Posterior vena cava (tissue), 2 donors: ENCODE measurements around the gene EHD4. TPM values are rescaled to one million over a fixed set of nuclear protein-coding genes. Genes with fewer than 3 reads are reported as not detected.

Experiments
- DNase-seq: peaks from one replicate; pipeline ENCODE4 v3.0.0-alpha.2; 2020; ENCODE audit warnings: low spot score
- intact Hi-C, 2 donors: fragments of 100-400 bp; cut with DNase I; formaldehyde crosslinking; loops; one replicate each; pipeline versions ENCODE4 v1.14.1 to v1.14.2; 2022 to 2023
- total RNA-seq, 2 donors: library from RNA; stranded (reverse); fragmentation: NEBNext Ultra II Directional; extraction: Animal tissue kit (Norgen Biotek cat#: 25700); gene quantifications; one replicate each; pipeline ENCODE4 v1.2.1, GENCODE V29; 2021
- donor health status: DM: yes; HTN: yes; CAD: no.
- donor health status: DM: yes; HTN: yes; CAD: no.

EHD4 gene
- total RNA-seq, 2 donors from 2014 or later: 21.3 to 22.5 TPM

- intact Hi-C loops: no loop called here
- peak; percentile 41 for DNase-seq
These were observed 12.3 kb upstream of the EHD4 start for GRCh38 chr15:41984622-41985021.

DNA sequence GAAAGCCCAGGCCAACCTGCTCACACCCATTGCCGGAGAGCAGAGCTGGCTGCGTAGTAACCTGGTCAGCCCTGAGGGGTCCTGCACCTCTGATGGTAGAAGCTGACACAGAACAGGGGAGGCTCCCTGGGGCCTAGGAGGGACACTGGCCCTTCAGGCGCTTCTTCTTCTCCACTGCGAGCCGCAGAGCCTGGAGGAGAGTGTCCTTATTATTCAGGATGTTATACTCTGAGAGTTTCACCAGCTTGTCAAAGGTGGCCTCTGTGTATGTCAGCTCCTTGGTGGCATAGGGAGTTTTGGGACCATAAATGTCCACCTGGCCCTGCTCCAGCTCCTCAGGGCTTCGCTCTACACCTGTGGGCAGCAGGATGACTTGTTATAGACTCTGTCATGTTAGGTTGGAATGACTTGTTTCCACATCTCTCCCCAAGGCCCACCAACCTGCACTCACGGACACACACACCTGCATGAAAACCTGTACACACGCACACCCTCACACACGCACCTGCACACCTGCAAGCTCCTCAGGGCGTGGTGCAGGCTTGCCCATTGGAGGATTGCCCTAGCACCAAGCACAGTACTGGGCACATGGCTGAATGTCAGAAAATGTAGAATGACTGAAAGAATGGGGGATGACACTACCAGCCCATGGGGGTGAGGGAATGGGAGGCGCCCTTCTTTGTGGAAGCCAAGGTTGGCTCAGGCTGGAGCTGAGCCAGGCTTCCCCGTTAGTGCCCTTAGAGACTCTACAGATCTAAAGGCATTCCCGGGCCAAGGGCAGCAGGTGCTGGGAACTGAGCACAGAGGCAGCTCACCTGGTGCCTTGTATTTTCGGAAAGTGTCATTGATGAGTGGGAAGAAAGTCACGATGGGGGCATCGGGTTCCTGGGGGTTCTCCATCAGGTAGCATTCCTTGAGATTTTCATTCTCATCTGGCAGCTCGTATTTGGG lies 11.5 kb upstream of the EHD4 start:
- intact Hi-C loops: loop anchor here in 1 of 2 donors (1.0 kb wide), 1 partner anchor 31 kb away; no protein-coding TSS in a partner anchor
- DNase-seq: peak; percentile 58

DNA sequence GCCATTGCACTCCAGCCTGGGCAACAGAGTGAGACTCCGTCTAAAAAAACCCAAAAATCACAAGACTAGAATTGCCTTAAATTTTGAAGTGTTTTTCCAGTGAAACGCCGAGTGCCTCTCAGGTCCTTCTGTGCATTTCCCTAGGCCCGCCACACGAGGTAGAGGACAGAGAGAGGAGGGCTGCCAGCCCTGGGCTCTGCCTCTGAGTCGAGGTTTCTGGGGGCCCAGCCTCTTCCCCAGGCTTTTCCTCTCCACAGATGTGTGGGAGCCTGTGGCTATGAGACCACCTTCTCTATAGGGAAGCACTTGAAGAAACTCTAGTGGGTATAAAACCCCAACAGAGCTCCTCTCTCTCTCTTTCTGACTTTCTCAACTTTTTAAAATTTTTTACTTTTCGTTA lies 10.9 kb upstream of the EHD4 start:
- DNase-seq: peak; percentile 50
- intact Hi-C loops: loop anchor here in 1 of 2 donors (1.0 kb wide), 1 partner anchor 32 kb away; no protein-coding TSS in a partner anchor

GRCh38 chr15:41982133-41982930 lies 10.0 kb upstream of the EHD4 start:
- intact Hi-C loops: no loop called here
- DNase-seq: peak; percentile 9

DNA sequence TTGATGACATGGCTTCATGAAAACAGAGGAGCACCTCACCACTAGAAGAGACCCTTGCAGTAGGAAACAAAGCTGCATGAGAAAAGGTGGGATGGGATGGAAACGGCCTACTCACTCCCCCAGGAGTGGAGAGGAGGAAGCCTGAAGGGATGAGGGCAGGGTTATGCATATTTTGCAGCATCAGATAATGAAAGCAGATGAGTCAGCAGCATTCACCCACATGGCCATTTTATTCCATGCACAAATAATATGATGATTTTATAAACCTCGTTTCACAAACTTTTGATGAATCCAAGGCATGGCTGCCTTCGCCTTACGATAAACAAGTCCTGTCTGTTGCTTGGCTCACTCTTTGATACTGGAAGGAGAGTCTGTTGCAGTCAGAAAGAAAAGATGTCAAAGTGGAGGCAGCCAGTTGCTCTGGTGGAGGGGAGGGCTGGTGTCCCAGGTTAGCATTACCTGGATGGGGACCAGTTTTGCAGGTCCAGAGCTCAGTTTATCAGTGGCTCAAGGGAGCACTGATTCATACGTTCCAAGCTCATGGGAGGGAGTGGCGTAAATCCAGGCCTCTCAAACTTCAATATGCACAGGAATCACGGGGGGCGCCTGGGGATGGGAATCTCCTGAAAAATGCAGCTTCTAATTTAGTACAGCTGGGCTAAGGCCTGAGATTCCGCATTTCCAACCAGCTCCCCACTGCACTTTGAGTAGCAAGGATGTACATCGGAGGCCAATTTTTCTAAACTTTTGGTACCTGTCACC lies 9.2 kb upstream of the EHD4 start:
- DNase-seq: peak; percentile 49
- intact Hi-C loops: no loop called here

- intact Hi-C loops: no loop called here
- DNase-seq: peak; percentile 58
These were observed 8.4 kb upstream of the EHD4 start for GRCh38 chr15:41980654-41981323.

- DNase-seq: peak; percentile 15
- intact Hi-C loops: no loop called here
These were observed 7.3 kb upstream of the EHD4 start for GRCh38 chr15:41979493-41980266.

DNA sequence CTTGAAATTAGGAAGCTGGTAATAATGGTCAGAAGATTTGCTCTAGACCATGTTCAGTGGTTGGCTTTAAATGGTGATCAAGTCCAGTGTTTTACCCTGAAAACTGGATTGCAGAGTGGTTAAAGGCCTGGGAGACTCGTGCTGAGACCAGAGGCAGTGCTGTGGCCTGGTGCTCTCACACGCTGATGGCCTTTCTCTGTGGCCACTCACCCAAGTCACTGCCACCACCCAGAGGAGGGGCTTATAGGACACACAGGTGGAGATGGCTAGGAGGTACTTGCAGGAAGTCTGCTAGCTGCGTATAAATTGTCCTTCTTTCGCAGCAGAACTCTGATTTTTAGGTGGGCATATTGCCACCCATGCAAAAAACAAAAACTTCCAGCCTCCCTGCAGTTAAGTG lies 6.2 kb upstream of the EHD4 start:
- intact Hi-C loops: no loop called here
- DNase-seq: peak; percentile 42

DNA sequence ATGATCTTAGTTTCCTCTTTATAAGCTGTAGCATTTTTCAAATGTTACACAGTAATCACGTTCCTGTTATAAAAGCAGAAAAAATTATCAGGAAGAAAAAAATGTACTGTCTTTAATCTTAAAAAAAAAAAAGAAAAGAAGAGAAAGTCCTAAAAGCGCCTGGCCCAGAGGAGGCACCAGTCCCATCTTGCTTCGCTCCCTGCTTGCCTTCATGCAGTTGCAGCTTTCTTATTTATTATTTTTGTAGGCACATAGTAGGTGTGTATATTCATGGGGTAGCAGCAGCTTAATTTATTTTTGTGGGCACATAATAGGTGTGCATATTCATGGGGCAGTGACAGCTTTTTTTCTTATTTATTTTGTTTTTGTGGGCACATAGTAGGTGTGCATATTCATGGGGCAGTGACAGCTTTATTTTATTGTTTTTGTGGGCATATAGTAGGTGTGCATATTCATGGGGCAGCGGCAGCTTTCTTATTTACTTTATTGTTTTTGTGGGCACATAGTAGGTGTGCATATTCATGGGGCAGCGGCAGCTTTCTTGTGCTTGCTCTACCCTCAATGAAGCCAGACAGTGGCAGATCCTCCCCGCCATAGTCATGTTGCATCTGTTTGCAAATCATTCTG lies 5.5 kb upstream of the EHD4 start:
- peak; percentile 30 for DNase-seq

DNA sequence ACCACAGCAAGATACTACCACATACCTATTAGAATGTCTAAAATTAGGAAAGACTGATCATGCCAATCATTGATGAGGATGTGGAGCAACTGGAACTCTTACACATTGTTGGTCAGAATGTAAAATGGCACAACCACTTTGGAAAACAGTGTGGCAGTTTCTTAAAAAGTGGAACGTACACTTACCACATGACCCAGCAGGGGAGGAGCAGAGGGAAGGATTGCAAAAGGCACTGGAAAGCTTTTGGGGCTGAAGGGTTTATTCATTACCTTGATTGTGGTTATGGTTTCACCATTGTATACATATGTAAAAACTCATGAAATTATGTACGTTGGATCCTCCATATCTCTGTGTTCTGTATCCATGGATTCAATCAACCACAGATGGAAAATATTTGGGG lies 3.3 kb upstream of the EHD4 start:
- intact Hi-C loops: no loop called here
- no peak for DNase-seq

More for the DNA sequence above, 5.5 kb upstream of the EHD4 start:
- intact Hi-C loops: no loop called here

DNA sequence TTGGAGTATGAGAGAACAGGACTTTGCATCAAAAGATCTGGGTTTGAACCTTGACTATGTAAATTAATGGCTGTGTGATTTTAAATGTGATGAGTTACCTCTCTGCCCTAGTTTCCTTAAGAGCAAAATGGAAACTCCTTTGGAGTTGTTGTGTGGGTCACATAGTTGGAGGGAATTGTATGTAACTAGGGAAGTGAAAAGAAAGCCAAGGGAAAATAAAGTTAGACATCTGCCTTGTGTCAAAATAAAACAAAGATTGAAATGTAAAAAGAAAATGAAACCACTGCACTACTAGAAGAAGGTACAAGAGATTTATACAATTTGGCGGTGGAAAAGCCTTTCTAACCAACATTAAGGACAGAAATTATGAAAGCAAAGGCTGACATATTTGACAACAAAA lies 1.7 kb upstream of the EHD4 start:
- no peak for DNase-seq
- intact Hi-C loops: no loop called here

GRCh38 chr15:41971895-41972252 lies 483 bp downstream of the EHD4 start:
- intact Hi-C loops: no loop called here
- DNase-seq: peak; percentile 83

DNA sequence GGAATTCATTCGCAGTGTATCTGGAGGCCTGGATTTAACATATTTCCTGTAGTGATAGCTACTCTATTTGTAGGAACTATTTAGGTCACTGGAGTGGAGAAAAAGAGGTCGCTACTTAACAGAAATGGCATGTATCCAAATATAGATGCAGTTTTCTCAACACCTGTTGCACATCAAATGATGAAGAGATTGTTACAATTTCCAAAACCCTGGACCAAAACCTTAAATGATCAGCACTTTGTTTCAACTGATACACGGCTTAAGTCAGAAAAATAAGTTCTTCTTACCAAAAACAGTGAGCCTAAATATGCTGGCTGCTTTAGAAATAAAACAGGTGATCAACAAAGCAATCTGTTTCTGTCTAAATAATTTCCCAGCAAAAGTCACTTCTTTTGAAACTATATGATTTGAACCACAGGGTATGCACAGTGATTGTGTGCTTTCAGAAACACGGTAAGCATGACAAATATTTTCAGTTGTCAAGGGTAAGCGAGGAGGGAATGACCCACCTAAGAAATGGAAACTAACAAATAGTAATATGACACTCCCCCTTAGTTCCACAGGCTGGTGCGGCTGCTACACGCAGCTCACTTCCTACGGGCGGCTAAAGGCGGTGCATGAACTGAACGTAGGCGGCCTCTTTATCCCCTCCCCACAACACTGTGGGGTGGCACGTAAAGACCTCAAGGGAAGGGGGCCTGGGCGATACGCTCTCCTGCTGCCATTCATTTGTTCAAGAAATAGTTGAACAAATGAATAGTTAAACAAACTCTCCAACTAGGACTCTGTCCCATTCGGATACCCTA lies 1.1 kb downstream of the EHD4 start:
- DNase-seq: peak; percentile 86
- intact Hi-C loops: no loop called here

GRCh38 chr15:41970456-41970855 lies 1.9 kb downstream of the EHD4 start:
- intact Hi-C loops: no loop called here

DNA sequence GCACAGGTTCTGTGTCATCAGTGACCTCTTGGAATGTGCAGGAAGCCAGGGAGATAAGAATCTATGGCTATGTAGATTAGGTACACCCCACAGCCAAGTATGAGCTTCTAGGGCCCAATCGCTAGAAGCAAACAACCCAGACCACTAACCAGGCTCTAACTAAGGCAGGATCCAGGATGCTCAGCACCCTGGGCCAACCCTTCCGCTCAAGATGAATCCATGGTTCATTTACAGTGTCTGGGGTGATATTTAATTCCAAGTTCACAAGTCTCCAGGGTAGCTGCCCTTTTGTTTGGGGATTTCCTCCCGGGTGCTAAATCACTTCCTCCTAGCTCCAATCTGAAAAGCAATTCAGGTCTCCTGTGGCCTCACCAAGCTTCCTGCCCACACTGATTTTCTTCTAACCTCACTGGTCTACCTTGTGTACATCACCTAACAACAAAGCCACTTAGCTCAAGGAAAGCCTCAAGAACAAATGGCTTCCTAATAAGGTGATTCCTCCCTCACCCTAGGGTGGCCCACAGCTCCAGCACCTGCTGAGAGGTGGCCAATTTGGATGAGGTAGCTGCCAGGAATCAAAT lies 2.4 kb downstream of the EHD4 start:
- intact Hi-C loops: no loop called here

More at GRCh38 chr15:41970456-41970855, 1.9 kb downstream of the EHD4 start:
- DNase-seq: peak; percentile 12

DNA sequence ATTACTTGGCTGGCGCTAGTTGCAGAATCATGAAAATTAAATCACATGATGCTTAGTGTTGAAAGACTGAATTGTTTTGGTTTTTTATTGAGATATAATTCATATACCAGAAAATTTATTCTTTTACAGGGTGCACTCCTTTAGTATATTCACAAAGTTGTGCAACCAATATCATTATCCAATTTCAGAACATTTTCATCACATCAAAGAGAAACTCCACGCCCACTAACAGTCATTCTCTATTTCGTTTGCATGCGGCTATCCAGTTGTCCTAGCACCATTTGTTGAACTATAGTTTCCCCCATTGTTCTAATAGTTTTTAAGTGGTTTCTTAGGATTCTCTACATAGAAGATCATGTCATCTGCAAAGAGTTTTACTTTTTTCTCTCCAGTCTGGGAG lies 3.7 kb downstream of the EHD4 start:
- intact Hi-C loops: no loop called here
- no peak for DNase-seq

More for the DNA sequence above, 2.4 kb downstream of the EHD4 start:
- peak; percentile 58 for DNase-seq
